Glutamatergic neuron (in vitro differentiated cells): ENCODE data around the gene NUMBL. TPM values are rescaled to one million over a fixed set of nuclear protein-coding genes. Genes with fewer than 3 reads are reported as not detected.

Source experiments
- DNase-seq: peaks from one replicate; pipeline ENCODE4 v3.0.0; 2022
- H3K27ac Mint-ChIP-seq: one replicate; pipeline ENCODE4 v1.8.0; 2020; ENCODE audit warnings: mild to moderate bottlenecking, mixed read lengths, inconsistent platforms; ENCODE audit not compliant: unreplicated experiment
- H3K27me3 Mint-ChIP-seq: one replicate; pipeline ENCODE4 v1.8.0; 2020; ENCODE audit warnings: mild to moderate bottlenecking, moderate library complexity, mixed read lengths, inconsistent platforms; ENCODE audit not compliant: unreplicated experiment
- H3K36me3 Mint-ChIP-seq: one replicate; pipeline ENCODE4 v1.8.0; 2020; ENCODE audit warnings: mild to moderate bottlenecking, mixed read lengths, inconsistent platforms; ENCODE audit not compliant: unreplicated experiment
- H3K4me1 Mint-ChIP-seq: one replicate; pipeline ENCODE4 v1.8.0; 2020; ENCODE audit warnings: mild to moderate bottlenecking, low read depth, mixed read lengths, inconsistent platforms; ENCODE audit not compliant: unreplicated experiment
- H3K4me3 Mint-ChIP-seq: one replicate; pipeline ENCODE4 v1.8.0; 2020; ENCODE audit warnings: mild to moderate bottlenecking, mixed read lengths, inconsistent platforms; ENCODE audit not compliant: unreplicated experiment
- H3K9me3 Mint-ChIP-seq: one replicate; pipeline ENCODE4 v1.8.0; 2020; ENCODE audit warnings: mild to moderate bottlenecking, moderate library complexity, mixed read lengths, inconsistent platforms; ENCODE audit not compliant: unreplicated experiment
- CTCF ChIP-seq: fragments of 200-600 bp; sonication (generic); IDR thresholded peaks from one replicate; pipeline ENCODE4 v1.5.0; 2021; ENCODE audit not compliant: partially characterized antibody, unreplicated experiment
- long read RNA-seq: library from polyadenylated mRNA; unstranded; transcript quantifications from one replicate; pipeline ENCODE4 v2.0.0, GENCODE V29; 2020; ENCODE audit not compliant: unreplicated experiment
- total RNA-seq: library from RNA; stranded (reverse); fragmentation: NEBNext Ultra II Directional; extraction: Animal tissue kit (Norgen Biotek cat#: 25700); gene quantifications from one replicate; pipeline ENCODE4 v1.2.1, GENCODE V29; 2021; ENCODE audit not compliant: unreplicated experiment

The NUMBL gene
- 250 TPM for total RNA-seq
- long read RNA-seq, partial matches to known transcripts = 0 of 3 reads
- long read RNA-seq, other reads (novel, unspliced or antisense) = 3 of 3 reads

GRCh38 chr19:40690050-40690692 lies at the start of gene NUMBL:
TSS of gene NUMBL (minus strand) at chr19:40690651. CDS start at chr19:40690483, 168 bp downstream.
- peaks cover 9% of the 10 kb centered on the region for H3K27me3 Mint-ChIP-seq
- peak within 1 kb of the TSS; percentile 98 for H3K27ac Mint-ChIP-seq
- TF ChIP-seq CTCF = no peak
- H3K9me3 Mint-ChIP-seq = peaks cover 12% of the 10 kb centered on the region
- peak within 1 kb of the TSS; percentile 85 for H3K4me3 Mint-ChIP-seq
- peaks cover 8% of the 10 kb centered on the region for H3K36me3 Mint-ChIP-seq
- DNase-seq = no peak
- peaks cover 20% of the 10 kb centered on the region for H3K4me1 Mint-ChIP-seq

- Mint-ChIP-seq H3K36me3 (no peaks in the 10 kb centered on the region), H3K27ac (peak overlapping the region; percentile 92), H3K4me3 (peak overlapping the region; percentile 76), H3K27me3 (peaks cover 19% of the 10 kb centered on the region), H3K4me1 (peaks cover 27% of the 10 kb centered on the region), H3K9me3 (peaks cover 15% of the 10 kb centered on the region)
- no peak for TF ChIP-seq CTCF
- DNase-seq = no peak
Observed at GRCh38 chr19:40739030-40739839, 48.8 kb upstream of the NUMBL start.

GRCh38 chr19:40737102-40737644 lies 46.7 kb upstream of the NUMBL start:
- TF ChIP-seq CTCF = no peak
- Mint-ChIP-seq H3K4me1 (peaks cover 27% of the 10 kb centered on the region), H3K27me3 (peaks cover 14% of the 10 kb centered on the region), H3K36me3 (no peaks in the 10 kb centered on the region), H3K27ac (no peak overlapping the region), H3K9me3 (peaks cover 15% of the 10 kb centered on the region), H3K4me3 (no peak overlapping the region)
- DNase-seq = no peak

- no peak for TF ChIP-seq CTCF
- no peak overlapping the region for H3K4me3 Mint-ChIP-seq
Observed at GRCh38 chr19:40736661-40737060, 46.2 kb upstream of the NUMBL start.

More at GRCh38 chr19:40736661-40737060, 46.2 kb upstream of the NUMBL start:
- no peak for DNase-seq
- H3K27me3 Mint-ChIP-seq = peaks cover 11% of the 10 kb centered on the region
- H3K4me1 Mint-ChIP-seq = peaks cover 22% of the 10 kb centered on the region
- H3K27ac Mint-ChIP-seq = no peak overlapping the region
- peaks cover 12% of the 10 kb centered on the region for H3K9me3 Mint-ChIP-seq
- no peaks in the 10 kb centered on the region for H3K36me3 Mint-ChIP-seq
